OCI-LY7 (cell line): ENCODE measurements around the gene IGF2.

Experiments
- CTCF ChIP-seq: fragments of 200-600 bp; sonication (generic); conservative IDR thresholded peaks from 2 replicates; pipeline ENCODE4 v1.5.1; 2014; ENCODE audit warnings: mild to moderate bottlenecking, antibody characterized with exemption, low read length, moderate library complexity, mixed read lengths
- EZH2phosphoT487 ChIP-seq: fragments of 200-600 bp; sonication (generic); IDR thresholded peaks from 2 replicates; pipeline ENCODE4 v1.6.1; 2018; ENCODE audit warnings: low read depth, borderline replicate concordance, mild to moderate bottlenecking, mixed run types, antibody characterized with exemption, low read length, moderate library complexity, mixed read lengths

- TF ChIP-seq CTCF (no peak), EZH2phosphoT487 (no peak)
Measured at GRCh38 chr11:2176389-2176900, 37.3 kb upstream of the IGF2 start.
